ENCODE data around the gene MAP2K6. TPM values are rescaled to one million over a fixed set of nuclear protein-coding genes. Genes with fewer than 3 reads are reported as not detected.

The MAP2K6 gene
- polyA plus RNA-seq, 3 donors: 22.6 to 25.4 (median 23.8) TPM

DNA sequence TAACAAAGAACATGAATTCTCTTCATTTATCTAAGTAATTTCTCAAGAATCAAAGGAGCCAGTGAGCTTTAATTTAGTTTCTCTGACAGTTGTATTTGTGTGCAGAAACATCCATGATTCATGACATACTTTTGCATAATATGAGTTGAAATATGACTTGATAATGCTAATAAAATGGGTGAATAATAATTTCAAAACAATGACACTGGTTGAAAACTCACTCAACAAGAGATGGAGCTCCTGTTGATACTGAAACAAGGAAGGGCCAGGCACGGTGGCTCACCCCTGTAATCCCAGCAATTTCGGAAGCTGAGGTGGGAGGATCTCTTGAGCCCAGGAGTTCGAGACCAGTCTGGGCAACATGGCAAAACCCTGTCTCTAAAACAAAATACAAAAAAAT lies 147.0 kb downstream of the MAP2K6 start:
- no peak for DNase-seq (ENCODE audit: low read depth in 3 of 3, low spot score in 2 of 3)

DNA sequence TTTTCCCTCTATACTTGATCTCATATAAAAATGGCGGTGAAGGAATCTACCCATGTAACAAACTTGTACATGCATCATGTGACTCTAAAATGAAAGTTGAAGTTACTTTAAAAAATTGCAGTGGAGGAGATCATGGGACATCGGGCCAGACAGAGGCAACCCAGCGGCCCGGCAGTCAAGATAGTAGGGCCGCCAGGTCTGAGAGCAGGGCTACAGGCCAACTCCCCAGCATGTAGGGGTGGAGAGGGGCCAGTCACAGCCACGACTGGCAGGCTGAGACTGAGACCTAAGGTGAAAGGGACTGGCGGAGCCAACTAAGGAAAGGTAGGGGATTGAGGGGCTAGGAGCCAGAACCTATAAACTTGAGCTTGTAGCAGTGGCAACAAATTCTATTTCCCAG lies 150.9 kb downstream of the MAP2K6 start:
- DNase-seq (ENCODE audit: low read depth in 3 of 3, low spot score in 2 of 3): no peak

DNA sequence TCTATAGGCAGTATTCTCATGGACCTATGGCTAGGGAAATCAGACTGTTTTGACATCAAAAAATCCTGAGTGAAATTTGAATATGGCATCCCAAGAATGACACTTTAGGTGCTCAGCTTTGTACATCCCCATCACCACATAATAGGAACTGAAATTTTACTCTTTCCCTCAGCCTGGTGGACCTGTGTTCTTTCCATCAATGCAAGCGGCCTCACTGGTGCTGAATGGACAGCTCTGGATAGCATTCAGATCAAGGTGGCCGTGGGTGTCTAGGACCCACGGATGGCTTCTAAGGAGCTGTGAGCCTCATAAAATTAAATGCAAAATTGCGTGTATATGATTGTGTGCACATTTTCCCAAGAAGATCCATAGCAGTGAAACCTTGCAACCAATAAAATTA lies 152.6 kb downstream of the MAP2K6 start:
- DNase-seq (ENCODE audit: low read depth in 3 of 3, low spot score in 2 of 3): no peak

DNA sequence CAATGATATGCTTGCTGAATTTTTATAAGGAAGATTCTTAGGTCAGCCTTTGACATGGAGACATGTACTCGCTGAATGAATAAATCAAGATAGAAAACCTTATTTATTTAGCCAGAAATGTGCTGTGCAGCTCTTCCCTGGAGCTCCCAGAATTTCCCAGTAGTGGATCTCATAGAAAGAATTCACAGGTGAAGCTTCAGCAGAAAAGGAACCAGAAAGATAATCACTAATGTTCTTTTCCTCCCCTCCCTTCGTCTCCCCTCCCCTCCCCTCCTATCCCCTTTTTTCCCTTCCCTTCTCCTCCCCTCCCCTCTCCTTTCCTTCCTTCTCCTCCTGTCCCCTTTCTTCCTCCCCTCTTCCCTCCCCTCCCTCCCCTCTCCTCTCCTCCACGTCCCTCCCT lies 158.2 kb downstream of the MAP2K6 start:
- no peak for DNase-seq (ENCODE audit: low read depth in 3 of 3, low spot score in 2 of 3)

DNA sequence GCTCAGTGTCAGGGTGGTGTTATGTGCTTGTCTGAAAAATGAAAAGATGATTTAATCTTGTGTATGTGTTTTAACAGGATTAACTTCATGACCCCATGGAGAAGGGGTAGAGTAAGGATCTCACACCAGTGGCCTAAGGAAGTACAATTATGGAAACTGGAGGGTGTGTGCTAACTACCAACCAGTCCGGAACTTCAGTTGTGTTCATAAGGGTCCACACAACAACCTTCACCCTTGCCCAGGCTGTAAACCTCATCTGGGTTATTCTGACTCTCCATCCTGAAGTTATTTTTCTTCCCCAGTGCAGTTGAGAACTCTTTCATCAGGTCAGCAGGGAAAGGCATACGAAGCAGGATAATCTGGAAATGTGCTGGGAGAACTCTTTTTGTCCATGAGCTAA lies 158.9 kb downstream of the MAP2K6 start:
- DNase-seq (ENCODE audit: low read depth in 3 of 3, low spot score in 2 of 3): no peak

DNA sequence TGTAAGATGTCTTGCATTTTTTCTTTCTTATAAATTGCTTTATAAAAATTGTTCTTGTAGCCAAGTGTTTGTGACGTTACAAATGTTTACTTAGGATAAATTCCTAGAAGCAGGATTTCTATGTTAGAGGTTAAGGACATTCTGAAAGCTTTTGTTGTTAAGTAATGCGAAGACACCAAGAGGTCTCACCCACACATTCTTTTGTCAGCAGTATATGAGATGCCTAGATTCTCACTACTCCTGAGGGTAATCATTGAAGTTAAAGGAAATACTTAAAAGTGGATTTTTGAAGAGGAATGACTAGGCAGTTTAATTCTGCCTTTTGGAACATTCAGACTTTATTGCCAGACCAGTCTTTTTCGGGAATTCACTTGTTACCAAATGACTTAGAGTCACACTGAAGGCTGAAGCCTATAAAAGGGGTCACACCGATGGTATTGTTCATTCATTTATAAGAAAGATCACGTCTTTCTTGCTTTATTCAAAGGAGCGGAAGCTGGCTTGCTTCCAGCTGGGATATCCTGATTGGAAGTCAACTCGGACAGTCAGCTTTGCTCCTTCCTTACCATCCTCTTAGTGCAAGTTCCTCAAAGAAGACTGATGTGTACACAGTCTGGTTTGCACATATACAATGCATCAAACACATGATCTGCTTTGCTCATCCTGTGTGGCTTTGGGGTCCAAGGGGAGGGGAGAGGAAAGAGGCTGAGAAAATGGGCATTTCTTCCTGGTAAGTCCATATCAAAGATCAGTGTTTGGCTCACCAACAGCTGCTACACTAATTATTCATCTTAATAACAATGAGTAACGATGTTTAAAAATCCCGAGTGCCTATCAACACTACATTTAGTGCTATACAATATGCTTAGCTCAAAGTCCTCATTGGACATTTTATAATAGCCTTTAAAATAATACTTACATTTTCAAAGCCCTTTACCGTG lies 160.0 kb downstream of the MAP2K6 start:
- no peak for DNase-seq (ENCODE audit: low read depth in 3 of 3, low spot score in 2 of 3)

DNA sequence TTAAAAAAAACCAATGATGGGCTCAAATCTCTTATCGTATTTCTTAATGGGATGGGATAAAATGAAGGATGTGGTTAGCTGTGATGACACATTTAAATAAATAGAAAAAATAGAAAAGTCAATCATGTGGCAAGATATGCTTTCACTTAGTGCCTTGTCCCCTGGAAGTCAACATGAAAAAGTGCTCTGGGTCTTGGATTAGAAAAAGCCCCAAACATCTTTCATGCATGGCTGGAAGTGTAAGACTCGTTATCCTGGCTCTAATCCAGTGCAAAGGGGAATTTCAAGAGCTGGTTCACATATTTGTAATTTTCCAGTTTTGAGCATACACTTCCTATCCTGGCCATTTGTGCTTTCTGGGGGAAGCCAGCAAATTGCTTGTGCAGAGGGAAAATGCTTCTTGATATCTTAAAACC lies 160.9 kb downstream of the MAP2K6 start:
- no peak for DNase-seq (ENCODE audit: low read depth in 3 of 3, low spot score in 2 of 3)

DNA sequence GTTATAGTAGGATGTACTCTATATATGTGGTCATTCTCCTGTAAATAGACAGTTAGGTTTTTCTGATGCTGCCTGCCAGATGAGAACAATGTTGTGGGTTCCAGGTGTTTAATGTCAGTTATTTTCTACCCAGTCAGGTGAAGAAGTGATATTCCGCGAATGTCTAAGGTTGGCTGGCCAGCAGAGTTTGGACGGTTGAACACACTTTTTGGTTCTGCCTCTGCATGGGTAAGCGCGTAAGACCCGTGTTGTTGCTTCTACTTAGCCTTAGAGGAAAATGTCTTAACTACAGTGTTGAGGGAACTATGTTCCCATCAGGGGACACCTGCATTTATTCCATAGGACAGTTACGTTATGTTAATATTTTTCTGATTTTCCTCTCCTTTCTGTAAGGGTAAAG lies 162.6 kb downstream of the MAP2K6 start:
- DNase-seq (ENCODE audit: low read depth in 3 of 3, low spot score in 2 of 3): no peak

DNA sequence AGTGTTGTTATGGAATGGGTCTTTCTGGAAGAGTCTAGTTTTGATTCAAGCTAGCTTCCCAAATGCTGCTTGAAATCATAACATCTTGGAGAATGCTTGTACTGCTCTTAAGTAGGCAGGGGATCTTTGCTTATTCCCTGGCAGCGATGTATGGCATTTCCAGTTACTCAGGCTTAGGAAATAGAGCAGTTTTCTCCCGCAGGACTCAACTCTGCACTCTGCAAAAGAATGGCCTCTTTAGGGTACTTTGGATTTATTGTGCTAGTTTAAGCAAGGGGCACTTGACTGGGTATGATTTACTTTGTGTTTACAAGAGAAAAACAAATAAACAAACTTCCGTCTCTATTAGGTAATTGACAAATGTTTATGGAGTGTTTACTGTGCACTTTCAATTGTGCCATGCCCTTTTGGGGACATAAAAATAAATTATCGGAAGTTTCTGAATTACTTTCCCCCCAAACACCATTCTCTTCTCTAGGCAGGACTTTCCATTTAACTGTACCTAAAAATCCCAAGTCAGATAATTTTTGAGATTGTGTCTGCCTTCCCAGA lies 164.0 kb downstream of the MAP2K6 start:
- no peak for DNase-seq (ENCODE audit: low read depth in 3 of 3, low spot score in 2 of 3)

DNA sequence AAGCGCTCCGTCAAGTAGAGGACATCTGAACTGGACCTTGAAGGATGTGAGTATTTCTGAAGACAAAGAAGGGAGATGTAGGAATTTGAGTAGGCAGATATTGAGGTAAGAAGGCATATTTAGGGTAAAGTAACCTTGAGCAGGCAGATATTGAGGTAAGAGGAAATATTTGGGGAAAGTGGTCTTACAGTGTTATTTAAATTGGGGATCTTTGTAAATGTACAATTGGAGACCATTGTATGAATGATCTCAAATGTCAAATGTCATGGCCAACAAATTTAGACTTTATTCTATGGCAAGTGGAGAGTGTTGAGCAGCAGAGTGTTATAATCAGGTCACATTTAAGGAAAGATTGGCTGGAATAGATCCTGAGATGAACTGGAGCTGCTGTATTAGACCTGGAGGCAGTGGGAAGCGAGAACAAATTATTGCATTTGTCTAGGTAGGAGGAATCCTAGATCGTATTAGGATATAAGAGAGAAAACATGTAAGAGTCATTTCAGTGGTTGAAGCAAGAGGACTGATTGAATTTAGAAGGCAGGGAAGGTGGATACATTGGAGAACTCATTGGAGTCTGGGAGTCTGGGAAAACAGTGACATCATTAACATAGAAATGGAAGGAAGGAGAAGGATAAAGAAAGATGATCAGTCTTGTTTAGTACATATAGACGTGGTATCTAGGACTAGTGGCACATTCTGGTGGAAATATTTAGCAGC lies 165.6 kb downstream of the MAP2K6 start:
- no peak for DNase-seq (ENCODE audit: low read depth in 3 of 3, low spot score in 2 of 3)

DNA sequence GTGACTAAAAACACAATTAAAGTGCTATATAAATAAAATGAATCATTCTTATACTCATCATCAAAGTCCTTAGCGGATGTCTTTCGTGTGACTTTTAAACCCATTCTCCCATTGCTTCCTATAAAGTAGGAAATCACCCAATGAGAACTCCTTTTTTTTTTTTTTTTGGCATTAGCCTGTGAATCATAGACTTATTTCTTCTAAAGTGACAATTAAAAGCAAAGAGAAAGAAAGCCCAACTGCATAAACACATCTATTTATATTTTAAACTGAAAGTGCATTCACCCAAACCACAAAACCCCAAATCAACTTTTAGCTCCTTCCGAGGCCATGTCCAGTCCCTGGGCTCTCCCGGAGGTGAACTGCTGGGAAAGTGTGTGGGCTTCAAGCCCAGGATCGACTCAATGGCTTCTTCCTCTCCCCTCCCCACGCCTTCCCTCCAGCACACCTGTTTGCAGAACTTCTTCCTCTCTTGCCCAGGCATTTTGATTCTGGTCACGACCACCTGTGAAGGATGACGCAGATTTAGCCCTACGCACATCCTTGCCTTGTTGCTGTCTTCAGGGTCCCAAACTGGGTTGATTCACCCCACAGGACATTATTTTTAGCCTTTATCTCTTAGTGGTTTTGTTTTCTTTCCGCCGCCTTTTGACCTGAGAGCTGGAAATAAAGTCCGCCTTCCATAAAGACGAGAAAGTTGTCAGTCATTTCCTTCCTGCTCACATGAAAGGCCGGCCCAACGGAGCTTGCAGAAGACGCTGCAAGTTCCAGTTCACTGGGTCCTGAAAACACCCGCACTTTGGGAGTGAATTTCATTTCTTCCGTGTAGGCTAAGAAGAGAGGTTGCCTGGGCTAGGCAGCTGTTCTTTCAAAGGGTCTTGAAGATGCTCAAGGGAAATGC lies 166.8 kb downstream of the MAP2K6 start:
- DNase-seq (ENCODE audit: low read depth in 3 of 3, low spot score in 2 of 3): no peak

DNA sequence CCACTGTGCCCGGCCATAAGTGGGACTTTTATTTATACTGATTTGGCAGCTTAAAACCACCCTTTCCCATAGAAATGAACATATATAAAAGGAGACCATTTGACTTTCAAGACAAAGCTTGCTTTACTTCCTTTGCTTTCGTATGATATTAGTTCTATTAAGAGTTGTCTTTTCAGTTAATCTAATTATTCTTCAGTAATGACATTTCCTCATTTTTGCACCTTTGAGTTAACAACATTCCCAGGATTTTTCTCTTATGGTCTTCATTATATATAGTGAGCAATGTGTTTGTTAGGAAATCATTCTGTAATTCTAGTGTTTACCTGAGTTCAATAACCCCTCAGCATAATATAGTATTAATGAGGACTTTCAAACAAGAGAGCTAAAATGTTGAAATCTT lies 173.8 kb downstream of the MAP2K6 start:
- no peak for DNase-seq (ENCODE audit: low read depth in 3 of 3, low spot score in 2 of 3)

DNA sequence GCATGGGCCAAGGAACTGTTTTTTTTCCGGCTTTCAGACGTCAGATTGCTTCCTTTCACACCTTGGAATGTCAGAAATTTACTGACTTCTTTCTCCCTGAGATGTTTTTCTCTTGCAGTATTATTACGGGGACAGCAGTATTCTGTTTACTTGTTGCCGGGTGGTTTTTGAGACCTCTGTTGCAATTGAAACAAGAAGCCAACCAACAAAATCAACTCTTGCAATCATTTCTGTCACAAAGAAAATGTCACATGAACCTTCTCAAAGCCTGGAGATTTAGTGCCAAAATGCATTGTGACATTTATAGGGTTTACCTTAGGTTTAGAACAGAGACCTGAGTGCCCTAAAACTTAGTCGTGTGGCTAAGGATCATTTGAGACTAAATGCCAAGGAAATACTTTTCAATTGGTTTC lies 174.3 kb downstream of the MAP2K6 start:
- no peak for DNase-seq (ENCODE audit: low read depth in 3 of 3, low spot score in 2 of 3)

DNA sequence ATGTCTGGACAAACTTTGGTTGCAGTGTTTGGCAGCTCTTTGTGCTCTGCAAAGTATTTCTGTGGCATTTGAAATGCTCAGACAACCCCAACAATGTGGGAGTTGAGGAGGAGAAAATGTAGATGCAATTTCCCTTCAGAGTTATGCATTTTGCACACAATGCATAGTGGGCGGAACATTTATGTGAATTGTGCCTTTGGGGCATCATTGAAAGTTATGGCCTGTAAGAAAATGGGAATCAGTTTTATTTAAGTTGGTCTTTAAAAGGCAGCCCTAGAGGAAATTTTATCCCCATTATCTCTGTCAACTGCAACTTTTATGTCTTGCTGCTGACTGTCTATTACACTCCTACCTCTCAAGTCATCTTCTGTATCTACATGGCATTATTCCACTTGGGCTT lies 176.2 kb downstream of the MAP2K6 start:
- DNase-seq (ENCODE audit: low read depth in 3 of 3, low spot score in 2 of 3): no peak

DNA sequence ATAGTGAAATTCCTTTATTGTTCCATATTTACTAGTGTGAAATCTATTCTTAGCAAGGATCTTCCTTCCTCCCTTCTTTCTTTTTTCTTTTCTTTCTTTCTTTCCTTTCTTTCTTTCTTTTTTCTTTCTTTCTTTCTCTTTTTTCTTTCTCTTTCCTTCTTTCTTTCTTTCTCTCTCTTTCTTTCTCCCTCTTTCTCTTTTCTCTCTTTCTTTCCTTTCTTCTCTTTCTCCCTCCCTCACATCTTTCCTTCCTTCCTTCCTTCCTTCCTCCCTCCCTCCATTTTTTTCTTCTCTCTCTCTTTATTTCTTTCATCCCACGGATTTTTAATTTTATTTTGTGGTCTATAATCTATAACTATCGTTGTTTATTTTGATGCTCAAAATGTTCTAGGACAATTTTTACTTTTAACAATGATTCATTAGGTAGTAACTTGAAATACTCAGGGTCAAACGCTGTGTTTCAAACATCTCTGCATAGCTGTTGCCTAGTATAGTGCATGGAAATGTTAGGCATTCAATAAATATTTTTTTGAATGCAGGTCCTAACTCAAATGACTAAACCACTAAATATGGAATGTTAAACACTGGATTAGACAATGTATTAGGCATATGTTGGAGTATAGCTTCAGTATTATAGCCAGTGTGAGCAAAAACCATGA lies 178.3 kb downstream of the MAP2K6 start:
- DNase-seq (ENCODE audit: low read depth in 3 of 3, low spot score in 2 of 3): no peak

DNA sequence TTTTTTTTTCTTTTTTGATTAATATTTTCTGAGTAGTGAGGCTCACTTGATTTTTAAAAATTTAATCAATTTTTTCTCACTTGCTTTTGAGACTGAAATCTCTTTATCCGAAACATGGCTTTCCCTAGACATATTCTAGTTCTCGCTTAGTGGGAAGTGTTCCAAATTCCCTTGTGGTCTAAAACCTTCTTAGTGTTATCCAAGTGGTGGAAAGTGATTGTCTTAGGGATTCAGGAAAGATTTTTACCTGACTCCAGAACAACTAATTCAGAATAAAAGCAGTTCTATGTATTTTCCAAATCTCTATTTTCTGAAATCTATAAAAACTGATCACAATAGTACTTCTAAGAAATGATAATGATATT lies 178.8 kb downstream of the MAP2K6 start:
- no peak for DNase-seq (ENCODE audit: low read depth in 3 of 3, low spot score in 2 of 3)

DNA sequence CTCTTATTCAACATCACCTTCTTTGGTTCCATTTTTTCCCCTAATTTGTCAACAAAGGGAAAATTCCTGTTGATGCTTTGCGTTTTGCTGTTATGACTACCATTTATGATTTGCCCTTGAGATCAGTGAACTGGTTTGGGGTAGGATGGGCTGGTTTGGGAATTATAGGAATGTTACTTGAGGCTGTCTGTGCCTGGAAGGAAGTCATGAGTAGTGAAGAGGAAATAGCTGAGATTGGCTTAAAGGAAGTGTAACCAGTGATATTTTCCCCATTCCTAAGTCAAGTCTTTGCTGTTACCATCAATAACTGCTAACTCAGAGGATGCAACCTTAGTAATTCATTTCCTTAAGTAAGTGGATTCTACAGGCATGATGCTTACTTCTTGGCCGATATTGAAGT lies 179.2 kb downstream of the MAP2K6 start:
- no peak for DNase-seq (ENCODE audit: low read depth in 3 of 3, low spot score in 2 of 3)

DNA sequence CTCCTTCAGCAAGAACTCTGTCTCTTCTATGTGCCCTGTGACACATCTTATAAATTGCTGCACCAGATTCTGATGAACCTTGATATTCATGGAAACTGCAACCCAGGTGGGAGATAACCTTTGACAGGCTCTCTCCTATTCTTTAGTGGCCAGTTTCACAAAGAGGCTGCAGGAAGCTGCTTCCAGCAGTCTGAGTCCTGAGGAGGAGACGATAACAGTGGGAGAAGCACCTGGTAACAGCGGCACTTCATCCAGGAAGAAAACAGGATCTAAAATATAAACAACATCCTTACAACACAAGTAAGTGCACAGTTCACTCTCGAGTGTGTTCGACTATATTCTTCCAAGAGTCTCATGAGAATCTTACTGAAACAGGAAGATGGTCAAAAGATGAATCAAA lies 180.1 kb downstream of the MAP2K6 start:
- no peak for DNase-seq (ENCODE audit: low read depth in 3 of 3, low spot score in 2 of 3)

DNA sequence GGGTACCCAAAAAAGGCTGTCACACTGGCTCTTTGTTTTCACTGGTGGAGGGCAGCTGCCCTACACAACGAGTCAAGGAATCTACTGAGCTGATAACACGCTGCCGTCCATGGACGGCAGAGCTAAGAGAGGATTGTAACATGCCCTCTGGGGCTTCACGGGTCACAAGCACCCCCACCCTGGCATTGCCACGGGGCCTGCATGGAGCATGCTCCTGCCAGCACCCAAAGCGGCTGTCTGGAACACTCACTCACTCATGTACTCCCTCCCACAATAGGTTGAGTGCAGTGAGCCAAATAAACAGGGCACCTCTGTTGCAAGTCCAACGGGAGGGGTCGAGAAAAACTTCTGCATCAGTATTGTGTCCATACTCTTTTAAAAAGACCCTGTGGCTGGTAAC lies 181.6 kb downstream of the MAP2K6 start:
- DNase-seq (ENCODE audit: low read depth in 3 of 3, low spot score in 2 of 3): no peak

Measured in right renal cortex interstitium (tissue), 3 donors.